T-helper 22 cell (primary cell): ENCODE data around the gene TIMM23.
"Not testable (repeated sequence)": the region's sequence is repeated elsewhere in the genome, so short reads cannot be mapped to it uniquely, and the experiment has no call there.

Source experiments
- DNase-seq: peaks from one replicate; pipeline ENCODE4 v3.0.0-alpha.2; 2020; ENCODE audit warnings: low read depth

TIMM23 gene

GRCh38 chr10:45997557-45997956 lies 25.3 kb downstream of the TIMM23 start:
- DNase-seq = no peak

- DNase-seq = no peak
Measured at GRCh38 chr10:45997994-45998763, 25.9 kb downstream of the TIMM23 start.

GRCh38 chr10:45999955-46000354 lies 27.7 kb downstream of the TIMM23 start:
- DNase-seq = not testable (repeated sequence)

GRCh38 chr10:46000538-46000937 lies 28.2 kb downstream of the TIMM23 start:
- no peak for DNase-seq

GRCh38 chr10:46001187-46001756 lies 29.0 kb downstream of the TIMM23 start:
- DNase-seq = no peak

- not testable (repeated sequence) for DNase-seq
Measured at GRCh38 chr10:46002189-46002687, 29.9 kb downstream of the TIMM23 start.

- no peak for DNase-seq
Measured at GRCh38 chr10:46002916-46003693, 30.8 kb downstream of the TIMM23 start.

GRCh38 chr10:46004963-46005362 lies 32.7 kb downstream of the TIMM23 start:
- DNase-seq = no peak

GRCh38 chr10:46005383-46005782 lies 33.1 kb downstream of the TIMM23 start:
- DNase-seq = no peak

- no peak for DNase-seq
Measured at GRCh38 chr10:46006219-46006618, 33.9 kb downstream of the TIMM23 start.

- no peak for DNase-seq
Measured at GRCh38 chr10:46012746-46013145, 40.5 kb downstream of the TIMM23 start.

- DNase-seq = no peak
Measured at GRCh38 chr10:46014206-46014605, 41.9 kb downstream of the TIMM23 start.

GRCh38 chr10:46014683-46015405 lies 42.6 kb downstream of the TIMM23 start:
- no peak for DNase-seq

GRCh38 chr10:46016190-46016589 lies 43.9 kb downstream of the TIMM23 start:
- no peak for DNase-seq

- no peak for DNase-seq
Measured at GRCh38 chr10:46016811-46017210, 44.5 kb downstream of the TIMM23 start.

GRCh38 chr10:46017733-46018132 lies 45.4 kb downstream of the TIMM23 start:
- DNase-seq = no peak

GRCh38 chr10:46018453-46019176 lies 46.3 kb downstream of the TIMM23 start:
- DNase-seq = no peak

- DNase-seq = no peak
Measured at GRCh38 chr10:46019177-46019528, 46.9 kb downstream of the TIMM23 start.

- no peak for DNase-seq
Measured at GRCh38 chr10:46019569-46020343, 47.5 kb downstream of the TIMM23 start.

- DNase-seq = no peak
Measured at GRCh38 chr10:46020344-46020657, 48.0 kb downstream of the TIMM23 start.
